Central memory CD8-positive, alpha-beta T cell (primary cell): ENCODE measurements around the gene BZW2.

Experiments
- ATAC-seq: fragments of 150-1000 bp; cut with Tn5 transposase; replicated peaks from 2 replicates; pipeline ENCODE4 v1.10.0; 2022; ENCODE audit warnings: mild to moderate bottlenecking, moderate FRiP score, moderate number of reproducible peaks; ENCODE audit not compliant: poor library complexity, severe bottlenecking; ENCODE audit errors: extremely low read depth
- DNase-seq, 2 donors: peaks; one replicate each; pipeline ENCODE4 v3.0.0; 2021; ENCODE audit warnings: low spot score in 2 of 2
- H3K27ac Mint-ChIP-seq: one replicate; pipeline ENCODE4 v1.8.0; 2022; ENCODE audit warnings: low read depth, mild to moderate bottlenecking, moderate library complexity, mixed read lengths
- H3K27me3 Mint-ChIP-seq: one replicate; pipeline ENCODE4 v1.8.0; 2022; ENCODE audit warnings: mixed read lengths
- H3K36me3 Mint-ChIP-seq: one replicate; pipeline ENCODE4 v1.8.0; 2022; ENCODE audit warnings: mild to moderate bottlenecking, moderate library complexity, mixed read lengths; ENCODE audit not compliant: insufficient read depth
- H3K4me1 Mint-ChIP-seq: one replicate; pipeline ENCODE4 v1.8.0; 2022; ENCODE audit warnings: mixed read lengths
- H3K4me3 Mint-ChIP-seq: one replicate; pipeline ENCODE4 v1.8.0; 2022; ENCODE audit warnings: mild to moderate bottlenecking, moderate library complexity, mixed read lengths
- H3K9me3 Mint-ChIP-seq: one replicate; pipeline ENCODE4 v1.8.0; 2022; ENCODE audit warnings: mixed read lengths

Gene BZW2

GRCh38 chr7:16718111-16718656 is 72.2 kb downstream of the BZW2 start:
- Mint-ChIP-seq H3K9me3 (no peaks in the 10 kb centered on the region), H3K4me1 (no peaks in the 10 kb centered on the region), H3K27me3 (no peaks in the 10 kb centered on the region), H3K27ac (no peak overlapping the region), H3K36me3 (peaks cover 3% of the 10 kb centered on the region), H3K4me3 (no peak overlapping the region)
- DNase-seq = no peak
- no peak for ATAC-seq

- no peak overlapping the region for H3K27ac Mint-ChIP-seq
- H3K4me1 Mint-ChIP-seq = no peaks in the 10 kb centered on the region
- H3K27me3 Mint-ChIP-seq = no peaks in the 10 kb centered on the region
- ATAC-seq (no peak), DNase-seq (no peak)
- H3K9me3 Mint-ChIP-seq = no peaks in the 10 kb centered on the region
- no peak overlapping the region for H3K4me3 Mint-ChIP-seq
- peaks cover 2% of the 10 kb centered on the region for H3K36me3 Mint-ChIP-seq
Measured at GRCh38 chr7:16719699-16720098, 73.7 kb downstream of the BZW2 start.

- DNase-seq (no peak), ATAC-seq (no peak)
- H3K4me1 Mint-ChIP-seq = no peaks in the 10 kb centered on the region
- H3K27ac Mint-ChIP-seq = no peak overlapping the region
- no peaks in the 10 kb centered on the region for H3K9me3 Mint-ChIP-seq
- H3K4me3 Mint-ChIP-seq = no peak overlapping the region
- no peaks in the 10 kb centered on the region for H3K36me3 Mint-ChIP-seq
- H3K27me3 Mint-ChIP-seq = no peaks in the 10 kb centered on the region
Measured at GRCh38 chr7:16721541-16721940, 75.6 kb downstream of the BZW2 start.

- DNase-seq = no peak
- Mint-ChIP-seq H3K9me3 (no peaks in the 10 kb centered on the region), H3K4me1 (no peaks in the 10 kb centered on the region), H3K27me3 (no peaks in the 10 kb centered on the region), H3K36me3 (no peaks in the 10 kb centered on the region), H3K27ac (no peak overlapping the region), H3K4me3 (no peak overlapping the region)
- ATAC-seq = no peak
Measured at GRCh38 chr7:16724344-16724743, 78.4 kb downstream of the BZW2 start.

- H3K27ac Mint-ChIP-seq = no peak overlapping the region
- H3K9me3 Mint-ChIP-seq = no peaks in the 10 kb centered on the region
- H3K4me1 Mint-ChIP-seq = no peaks in the 10 kb centered on the region
- ATAC-seq = no peak
- no peak overlapping the region for H3K4me3 Mint-ChIP-seq
- H3K36me3 Mint-ChIP-seq = no peaks in the 10 kb centered on the region
- no peaks in the 10 kb centered on the region for H3K27me3 Mint-ChIP-seq
- no peak for DNase-seq
Measured at GRCh38 chr7:16726189-16726588, 80.2 kb downstream of the BZW2 start.

- Mint-ChIP-seq H3K36me3 (no peaks in the 10 kb centered on the region), H3K27ac (no peak overlapping the region), H3K27me3 (no peaks in the 10 kb centered on the region), H3K4me1 (no peaks in the 10 kb centered on the region), H3K9me3 (no peaks in the 10 kb centered on the region), H3K4me3 (no peak overlapping the region)
- DNase-seq (no peak), ATAC-seq (no peak)
Measured at GRCh38 chr7:16727736-16728135, 81.8 kb downstream of the BZW2 start.

- Mint-ChIP-seq H3K4me3 (no peak overlapping the region), H3K27me3 (no peaks in the 10 kb centered on the region), H3K36me3 (no peaks in the 10 kb centered on the region), H3K4me1 (no peaks in the 10 kb centered on the region), H3K27ac (no peak overlapping the region), H3K9me3 (no peaks in the 10 kb centered on the region)
- ATAC-seq (no peak), DNase-seq (no peak)
Measured at GRCh38 chr7:16728811-16729210, 82.8 kb downstream of the BZW2 start.

- no peak for DNase-seq
- Mint-ChIP-seq H3K4me3 (no peak overlapping the region), H3K36me3 (no peaks in the 10 kb centered on the region), H3K9me3 (no peaks in the 10 kb centered on the region), H3K27ac (no peak overlapping the region), H3K27me3 (no peaks in the 10 kb centered on the region), H3K4me1 (no peaks in the 10 kb centered on the region)
- no peak for ATAC-seq
Measured at GRCh38 chr7:16729541-16729940, 83.6 kb downstream of the BZW2 start.

GRCh38 chr7:16730937-16731336 is 85.0 kb downstream of the BZW2 start:
- Mint-ChIP-seq H3K27ac (no peak overlapping the region), H3K36me3 (no peaks in the 10 kb centered on the region), H3K4me3 (no peak overlapping the region), H3K27me3 (no peaks in the 10 kb centered on the region), H3K4me1 (no peaks in the 10 kb centered on the region), H3K9me3 (no peaks in the 10 kb centered on the region)
- ATAC-seq (no peak), DNase-seq (no peak)

GRCh38 chr7:16732828-16733227 is 86.8 kb downstream of the BZW2 start:
- no peak overlapping the region for H3K4me3 Mint-ChIP-seq

GRCh38 chr7:16734148-16734726 is 88.3 kb downstream of the BZW2 start:
- no peaks in the 10 kb centered on the region for H3K9me3 Mint-ChIP-seq
- H3K27me3 Mint-ChIP-seq = no peaks in the 10 kb centered on the region
- DNase-seq (no peak), ATAC-seq (no peak)
- H3K4me1 Mint-ChIP-seq = no peaks in the 10 kb centered on the region
- H3K36me3 Mint-ChIP-seq = peaks cover 3% of the 10 kb centered on the region
- no peak overlapping the region for H3K4me3 Mint-ChIP-seq
- H3K27ac Mint-ChIP-seq = no peak overlapping the region

More at GRCh38 chr7:16732828-16733227, 86.8 kb downstream of the BZW2 start:
- Mint-ChIP-seq H3K27ac (no peak overlapping the region), H3K9me3 (no peaks in the 10 kb centered on the region), H3K4me1 (no peaks in the 10 kb centered on the region), H3K27me3 (no peaks in the 10 kb centered on the region), H3K36me3 (no peaks in the 10 kb centered on the region)
- DNase-seq = no peak
- ATAC-seq = no peak

- DNase-seq (no peak), ATAC-seq (no peak)
- H3K36me3 Mint-ChIP-seq = peaks cover 3% of the 10 kb centered on the region
- no peak overlapping the region for H3K4me3 Mint-ChIP-seq
- H3K27ac Mint-ChIP-seq = no peak overlapping the region
- no peaks in the 10 kb centered on the region for H3K27me3 Mint-ChIP-seq
- H3K9me3 Mint-ChIP-seq = no peaks in the 10 kb centered on the region
- H3K4me1 Mint-ChIP-seq = no peaks in the 10 kb centered on the region
Measured at GRCh38 chr7:16735020-16735419, 89.0 kb downstream of the BZW2 start.

- no peak for DNase-seq
- ATAC-seq = no peak
- Mint-ChIP-seq H3K36me3 (peaks cover 3% of the 10 kb centered on the region), H3K27ac (no peak overlapping the region), H3K4me3 (no peak overlapping the region), H3K4me1 (no peaks in the 10 kb centered on the region), H3K27me3 (no peaks in the 10 kb centered on the region), H3K9me3 (no peaks in the 10 kb centered on the region)
Measured at GRCh38 chr7:16738011-16738688, 92.2 kb downstream of the BZW2 start.
